Cardiac muscle cell (in vitro differentiated cells and primary cell): ENCODE results near the gene PAK4. TPM values are rescaled to one million over a fixed set of nuclear protein-coding genes. Genes with fewer than 3 reads are reported as not detected.

Source experiments
- DNase-seq, 2 donors: peaks; one replicate each; pipeline versions ENCODE4 v3.0.0 to v3.0.0-alpha.2; 2010 to 2017; ENCODE audit warnings: low read depth in 1 of 2, low spot score in 1 of 2
- H3K27ac ChIP-seq: fragments of 200-600 bp; sonication (generic); 2 replicates; pipeline ENCODE4 v1.5.1; 2016
- H3K27me3 ChIP-seq: fragments of 200-600 bp; sonication (generic); 2 replicates; pipeline ENCODE4 v1.6.0; 2016; ENCODE audit warnings: control low read depth
- H3K36me3 ChIP-seq: fragments of 200-600 bp; sonication (generic); 2 replicates; pipeline ENCODE4 v1.5.1; 2016; ENCODE audit warnings: control low read depth
- H3K4me1 ChIP-seq: fragments of 200-600 bp; sonication (generic); 2 replicates; pipeline ENCODE4 v1.8.1; 2017; ENCODE audit warnings: low read depth, mild to moderate bottlenecking, mixed run types
- H3K4me3 ChIP-seq: fragments of 200-600 bp; sonication (generic); 2 replicates; pipeline ENCODE4 v1.5.1; 2016; ENCODE audit warnings: mild to moderate bottlenecking
- H3K9me3 ChIP-seq: fragments of 200-600 bp; sonication (generic); 2 replicates; pipeline ENCODE4 v1.5.1; 2017; ENCODE audit warnings: low read depth, mild to moderate bottlenecking, control low read depth
- CTCF ChIP-seq: IDR thresholded peaks from 2 replicates; pipeline ENCODE4 v1.5.1; 2012; ENCODE audit warnings: low read depth, mild to moderate bottlenecking, low read length
- polyA plus RNA-seq: library from polyadenylated mRNA; unstranded; fragments of >200 nt; fragmentation: Nextera tagmentation; extraction: Ambion mirVana; gene quantifications from 2 replicates; pipeline ENCODE4 v1.2.1, GENCODE V29; 2016
- total RNA-seq: library from RNA; depleted of rRNA; stranded (reverse); fragments of >200 nt; gene quantifications from 2 replicates; pipeline ENCODE4 v1.2.3, GENCODE V29; 2016

The PAK4 gene
- total and polyA plus RNA-seq, 2 experiments from 2014 or later = 32.5 to 57.9 TPM

DNA sequence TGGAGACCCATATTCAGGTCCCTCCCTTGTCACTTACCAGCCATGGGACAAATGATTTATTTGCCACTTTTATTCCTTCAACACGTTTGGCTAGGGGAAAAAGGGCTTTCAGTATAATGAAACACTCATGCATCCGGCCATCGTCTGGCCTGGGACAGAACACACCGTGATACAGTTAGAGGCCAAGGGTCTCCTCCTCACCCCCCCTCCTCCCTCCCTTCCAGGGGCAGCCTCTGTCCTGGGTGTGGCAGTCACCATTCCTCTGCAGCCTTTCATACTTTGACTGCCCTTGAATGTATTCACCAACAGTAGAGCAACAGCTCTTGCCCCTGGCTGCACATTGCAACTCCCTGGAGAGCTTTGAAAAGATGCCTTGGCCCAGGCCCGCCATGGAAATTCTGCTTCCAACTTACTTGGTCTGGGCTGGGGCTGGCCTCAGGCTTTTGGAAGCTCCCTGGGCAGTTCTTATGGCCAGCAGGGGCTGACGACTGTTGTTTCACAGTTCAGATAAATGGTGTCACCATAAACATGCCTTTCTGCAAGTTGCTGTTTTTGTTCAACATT is 3.0 kb downstream of the PAK4 start:
- DNase-seq = no peak
- no peak overlapping the region for H3K4me3 ChIP-seq
- no peaks in the 10 kb centered on the region for H3K9me3 ChIP-seq
- H3K36me3 ChIP-seq = no peaks in the 10 kb centered on the region
- no peak overlapping the region for H3K27ac ChIP-seq
- TF ChIP-seq CTCF = peak; percentile 5
- peaks cover 18% of the 10 kb centered on the region for H3K4me1 ChIP-seq
- no peaks in the 10 kb centered on the region for H3K27me3 ChIP-seq

DNA sequence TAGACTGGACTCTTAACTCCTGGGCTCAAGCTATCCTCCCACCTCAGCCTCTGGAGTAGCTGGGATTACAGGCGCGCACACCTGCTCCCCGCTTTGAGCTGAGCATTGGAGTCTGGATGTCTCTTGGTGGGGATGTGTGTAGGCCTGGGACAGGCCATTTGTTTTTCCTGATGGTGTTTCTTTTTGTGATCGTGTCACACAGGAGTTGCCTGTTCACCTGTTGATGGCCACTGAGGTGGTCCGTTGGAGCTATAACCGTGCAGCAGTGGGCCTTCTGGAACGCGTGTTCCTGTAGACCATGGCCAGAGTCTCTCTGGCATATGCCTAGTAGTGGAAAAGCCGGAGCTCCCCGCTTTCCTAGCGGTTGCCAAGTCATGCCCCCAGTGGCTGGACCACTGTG is 3.5 kb downstream of the PAK4 start:
- no peak overlapping the region for H3K27ac ChIP-seq
- peaks cover 23% of the 10 kb centered on the region for H3K4me1 ChIP-seq
- H3K36me3 ChIP-seq = no peaks in the 10 kb centered on the region
- no peak for TF ChIP-seq CTCF
- no peaks in the 10 kb centered on the region for H3K27me3 ChIP-seq
- no peak overlapping the region for H3K4me3 ChIP-seq
- no peaks in the 10 kb centered on the region for H3K9me3 ChIP-seq
- no peak for DNase-seq

DNA sequence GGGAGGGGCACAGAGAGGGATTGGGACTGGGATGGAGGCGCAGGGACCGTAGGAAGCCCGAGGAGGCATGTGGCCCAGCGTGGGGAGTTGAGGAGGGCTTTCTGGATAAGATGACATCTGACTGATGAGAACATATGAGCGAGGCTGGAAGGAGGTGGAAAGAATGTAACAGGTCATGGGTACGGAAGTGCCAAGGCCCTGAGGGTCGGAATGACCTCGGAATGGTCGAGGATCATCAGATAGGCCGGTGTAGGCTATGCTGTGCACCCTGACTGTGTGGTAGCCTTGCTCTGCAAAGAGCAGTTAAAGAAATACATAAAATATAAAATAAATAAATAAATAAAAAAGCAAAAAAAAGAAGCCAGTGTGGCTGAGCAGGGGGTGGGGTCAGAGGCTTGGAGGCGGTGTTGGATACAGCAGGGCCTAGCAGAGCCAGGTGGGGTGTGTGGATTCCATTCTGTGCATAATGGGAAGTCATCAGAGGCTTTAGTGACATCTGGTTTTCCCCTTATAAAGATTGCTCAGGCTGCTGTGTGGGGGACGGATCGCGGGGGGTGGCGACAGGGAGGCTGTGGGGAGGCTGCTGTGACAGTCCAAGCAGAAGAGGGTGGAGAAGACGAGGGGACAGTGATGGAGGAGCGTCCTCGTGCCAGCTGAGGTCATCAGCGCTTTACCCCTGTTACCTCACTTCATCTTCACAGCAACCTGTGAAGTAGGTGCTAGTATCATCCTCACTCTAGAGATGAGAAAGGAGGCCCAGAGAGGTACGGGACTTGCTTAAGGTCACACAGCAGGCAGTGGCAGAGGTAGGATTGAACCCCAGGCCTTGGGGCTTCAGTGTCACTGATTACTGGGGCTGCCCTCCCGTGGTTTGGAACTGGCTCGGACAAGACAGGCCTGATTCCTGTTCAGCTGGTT is 5.0 kb downstream of the PAK4 start:
- no peak overlapping the region for H3K27ac ChIP-seq
- H3K27me3 ChIP-seq = no peaks in the 10 kb centered on the region
- no peak for TF ChIP-seq CTCF
- peaks cover 35% of the 10 kb centered on the region for H3K4me1 ChIP-seq
- H3K9me3 ChIP-seq = no peaks in the 10 kb centered on the region
- H3K36me3 ChIP-seq = no peaks in the 10 kb centered on the region
- no peak for DNase-seq
- no peak overlapping the region for H3K4me3 ChIP-seq

GRCh38 chr19:39131255-39131755 is 5.7 kb downstream of the PAK4 start:
- DNase-seq = peak in 1 of 2 donors; percentile 31
- no peak for TF ChIP-seq CTCF
- H3K4me1 ChIP-seq = peaks cover 36% of the 10 kb centered on the region
- H3K27me3 ChIP-seq = no peaks in the 10 kb centered on the region
- peak overlapping the region; percentile 45 for H3K27ac ChIP-seq
- no peaks in the 10 kb centered on the region for H3K36me3 ChIP-seq
- no peak overlapping the region for H3K4me3 ChIP-seq
- no peaks in the 10 kb centered on the region for H3K9me3 ChIP-seq

GRCh38 chr19:39132344-39132969 is 6.9 kb downstream of the PAK4 start:
- H3K27ac ChIP-seq = peak overlapping the region; percentile 48
- H3K4me1 ChIP-seq = peaks cover 26% of the 10 kb centered on the region
- H3K27me3 ChIP-seq = no peaks in the 10 kb centered on the region
- no peak for DNase-seq
- no peaks in the 10 kb centered on the region for H3K9me3 ChIP-seq
- no peaks in the 10 kb centered on the region for H3K36me3 ChIP-seq
- TF ChIP-seq CTCF = no peak
- H3K4me3 ChIP-seq = no peak overlapping the region
